Testis (tissue), 3 donors: ENCODE results near the gene UBE2E2. TPM values are rescaled to one million over a fixed set of nuclear protein-coding genes. Genes with fewer than 3 reads are reported as not detected.

Experiments used
- DNase-seq: peaks from one replicate; pipeline ENCODE4 v3.0.0-alpha.2; 2019
- H3K27ac ChIP-seq, 2 donors: fragments of 200-600 bp; sonication (generic); one replicate each; pipeline ENCODE4 v1.5.1; 2019
- H3K27me3 ChIP-seq: fragments of 200-600 bp; sonication (generic); one replicate; pipeline ENCODE4 v1.5.1; 2019
- H3K36me3 ChIP-seq: fragments of 200-600 bp; sonication (generic); one replicate; pipeline ENCODE4 v1.5.1; 2017; ENCODE audit warnings: low read depth; ENCODE audit errors: missing control alignments
- H3K4me1 ChIP-seq: fragments of 200-600 bp; sonication (generic); one replicate; pipeline ENCODE4 v1.5.1; 2019
- H3K4me3 ChIP-seq, 2 donors: fragments of 200-600 bp; sonication (generic); one replicate each; pipeline ENCODE4 v1.5.1; 2017 to 2019
- H3K9me3 ChIP-seq: fragments of 200-600 bp; sonication (generic); one replicate; pipeline ENCODE4 v1.5.1; 2017
- CTCF ChIP-seq, 3 experiments: fragments of 450-650 bp in 2 of 3; fragments of 200-600 bp in 1 of 3; sonication (generic) in 1 of 3; IDR thresholded peaks; one replicate each; pipeline ENCODE4 v1.5.1; 2016 to 2019; ENCODE audit warnings: antibody characterized with exemption in 3 of 3, mild to moderate bottlenecking in 2 of 3, moderate library complexity in 1 of 3
- POLR2A ChIP-seq: fragments of 450-650 bp; IDR thresholded peaks from one replicate; pipeline ENCODE4 v1.6.1; 2017; ENCODE audit warnings: antibody characterized with exemption, mild to moderate bottlenecking, moderate library complexity
- WGBS, 2 donors: methylation state at CpG; one replicate each; pipeline ENCODE4 v1.1.5; 2018; 5-methylcytosine and 5-hydroxymethylcytosine counted together
- intact Hi-C: fragments of 100-400 bp; cut with DNase I; formaldehyde crosslinking; loops from one replicate; pipeline ENCODE4 v1.15.1; 2023; ENCODE audit warnings: low total_unique reads
- polyA plus RNA-seq: library from polyadenylated mRNA; stranded (reverse); fragments of 350-450 nt; fragmentation: Illumina TruSeq; extraction: RNeasy Lipid Tissue Mini Kit (QIAGEN cat#74804); gene quantifications from one replicate; pipeline ENCODE4 v1.2.3, GENCODE V29; 2014; ENCODE audit warnings: low read depth, low replicate concordance; ENCODE audit not compliant: insufficient read depth
- total RNA-seq, 2 donors: library from RNA; depleted of rRNA; stranded (reverse); fragments of >200 nt; gene quantifications; one replicate each; pipeline ENCODE4 v1.2.3, GENCODE V29; 2016

The UBE2E2 gene
- total and polyA plus RNA-seq, 3 donors from 2014 or later: 45.5 to 94.2 (median 48.7) TPM

DNA sequence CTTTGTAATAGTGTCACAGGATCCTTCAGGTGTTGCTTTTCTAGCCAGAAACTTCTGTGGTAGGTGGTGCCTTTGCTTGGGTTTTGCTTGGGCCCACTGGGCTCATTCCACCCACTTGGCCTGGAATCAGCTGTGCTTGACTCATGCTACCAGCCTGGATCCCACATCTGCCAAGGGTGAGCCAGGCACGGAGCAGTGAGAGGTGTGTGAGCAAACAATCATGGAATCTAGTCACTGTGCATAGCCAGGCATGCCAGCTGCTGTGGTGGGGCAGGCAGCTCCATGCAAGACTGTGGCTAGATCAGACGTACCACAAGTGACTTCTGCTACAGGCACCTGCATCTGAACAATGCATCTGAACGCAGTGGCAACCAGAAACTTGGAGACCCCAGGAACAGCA lies 275.9 kb downstream of the UBE2E2 start:
- 83 to 89% methylated on average over 3 of the region's 3 CpGs for WGBS, 2 donors
- H3K4me3 ChIP-seq: no peak overlapping the region

DNA sequence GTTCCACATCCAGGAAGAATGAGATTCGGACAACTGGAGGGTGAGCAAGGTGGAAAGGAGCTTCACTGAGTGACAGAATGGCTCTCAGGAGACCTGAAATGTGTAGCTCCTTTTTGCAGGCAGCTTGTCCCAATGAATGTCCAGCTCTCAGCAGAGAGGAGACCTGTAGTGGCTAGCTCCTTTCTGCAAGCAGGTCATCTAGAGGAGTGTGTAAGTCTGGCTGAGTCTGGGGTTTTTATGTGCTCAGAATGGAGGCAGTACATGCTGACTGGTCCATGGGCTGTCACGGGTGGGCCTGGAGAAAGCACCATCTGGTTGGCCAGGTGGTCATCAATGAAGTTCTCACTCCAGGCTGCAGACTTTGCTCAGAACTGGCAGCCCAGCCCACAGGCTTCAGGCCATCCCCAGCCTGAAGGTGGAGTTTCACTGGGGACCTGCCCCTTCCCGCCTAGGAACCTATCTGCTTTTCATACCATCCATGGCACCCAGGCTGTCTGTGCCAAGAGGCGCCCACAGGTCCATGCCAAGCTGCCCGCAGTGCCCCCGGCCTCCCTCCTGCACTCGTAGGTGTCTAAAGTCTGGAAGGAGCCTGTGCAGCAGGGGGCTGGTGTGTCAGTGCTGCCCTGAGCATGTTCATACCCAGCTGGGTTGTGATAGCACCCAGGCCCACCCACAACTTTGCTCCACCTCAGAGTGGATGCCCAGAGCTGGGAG lies 276.6 kb downstream of the UBE2E2 start:
- Histone ChIP-seq H3K4me3 (no peak overlapping the region), H3K4me1 (no peaks in the 10 kb centered on the region), H3K27me3 (no peaks in the 10 kb centered on the region), H3K36me3 (no peaks in the 10 kb centered on the region), H3K27ac (no peak overlapping the region), H3K9me3 (no peaks in the 10 kb centered on the region)
- no peak for DNase-seq
- TF ChIP-seq POLR2A: no peak
- TF ChIP-seq CTCF (IDR thresholded peaks at IDR 0.05): no peak
- intact Hi-C loops: no loop called here
- 82 to 91% methylated on average over 6 to 7 of the region's 7 CpGs for WGBS, 2 donors

More for the DNA sequence above, 275.9 kb downstream of the UBE2E2 start:
- no peaks in the 10 kb centered on the region for H3K36me3 ChIP-seq
- DNase-seq: no peak
- intact Hi-C loops: no loop called here
- TF ChIP-seq POLR2A: no peak
- TF ChIP-seq CTCF (IDR thresholded peaks at IDR 0.05): no peak
- no peaks in the 10 kb centered on the region for H3K4me1 ChIP-seq
- no peaks in the 10 kb centered on the region for H3K9me3 ChIP-seq
- no peak overlapping the region for H3K27ac ChIP-seq
- H3K27me3 ChIP-seq: no peaks in the 10 kb centered on the region

GRCh38 chr3:23480329-23480714 lies 277.2 kb downstream of the UBE2E2 start:
- 83 to 90% methylated on average over 8 of the region's 8 CpGs for WGBS, 2 donors
- intact Hi-C loops: no loop called here
- H3K27ac ChIP-seq: no peak overlapping the region

DNA sequence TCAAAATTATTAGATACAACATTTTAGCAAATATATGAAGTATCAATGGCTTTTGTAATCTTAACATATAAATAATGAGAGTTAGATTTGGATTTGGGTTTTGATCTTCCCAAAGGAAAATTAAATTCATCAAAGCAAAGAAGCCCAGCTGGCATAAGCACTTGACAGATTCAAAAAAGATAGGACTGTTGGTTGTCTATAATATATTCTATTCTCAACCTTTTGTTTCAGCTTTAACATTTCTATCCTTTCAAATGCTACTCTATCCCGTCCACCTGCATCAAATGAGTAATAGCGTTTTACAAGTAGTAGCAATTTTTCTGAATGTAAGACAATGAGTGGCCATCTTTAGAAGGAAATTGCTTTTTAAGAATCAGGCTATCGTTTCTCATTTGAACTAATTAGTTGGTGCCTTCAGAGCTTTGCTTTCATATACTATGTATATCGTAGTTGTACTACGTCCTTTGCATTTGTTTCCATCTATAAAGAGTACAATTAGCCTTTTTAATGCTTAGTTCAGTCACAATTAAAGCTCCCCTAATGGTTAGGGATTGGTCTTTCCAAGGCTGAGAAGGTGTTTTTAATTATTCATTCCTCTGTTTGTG lies 278.0 kb downstream of the UBE2E2 start:
- WGBS, 2 donors: 80 to 90% methylated on average over 5 of the region's 5 CpGs
- no peak overlapping the region for H3K27ac ChIP-seq
- intact Hi-C loops: no loop called here
- H3K9me3 ChIP-seq: no peaks in the 10 kb centered on the region
- DNase-seq: no peak
- no peak overlapping the region for H3K4me3 ChIP-seq
- TF ChIP-seq POLR2A (no peak), CTCF (IDR thresholded peaks at IDR 0.05) (no peak)
- H3K27me3 ChIP-seq: no peaks in the 10 kb centered on the region
- no peaks in the 10 kb centered on the region for H3K36me3 ChIP-seq
- no peaks in the 10 kb centered on the region for H3K4me1 ChIP-seq

More at GRCh38 chr3:23480329-23480714, 277.2 kb downstream of the UBE2E2 start:
- Histone ChIP-seq H3K9me3 (no peaks in the 10 kb centered on the region), H3K27me3 (no peaks in the 10 kb centered on the region), H3K4me1 (no peaks in the 10 kb centered on the region), H3K4me3 (no peak overlapping the region), H3K36me3 (no peaks in the 10 kb centered on the region)
- TF ChIP-seq CTCF (IDR thresholded peaks at IDR 0.05): no peak
- no peak for TF ChIP-seq POLR2A
- no peak for DNase-seq
